Measurements from ENCODE around the gene BEST2.

Gene BEST2

DNA sequence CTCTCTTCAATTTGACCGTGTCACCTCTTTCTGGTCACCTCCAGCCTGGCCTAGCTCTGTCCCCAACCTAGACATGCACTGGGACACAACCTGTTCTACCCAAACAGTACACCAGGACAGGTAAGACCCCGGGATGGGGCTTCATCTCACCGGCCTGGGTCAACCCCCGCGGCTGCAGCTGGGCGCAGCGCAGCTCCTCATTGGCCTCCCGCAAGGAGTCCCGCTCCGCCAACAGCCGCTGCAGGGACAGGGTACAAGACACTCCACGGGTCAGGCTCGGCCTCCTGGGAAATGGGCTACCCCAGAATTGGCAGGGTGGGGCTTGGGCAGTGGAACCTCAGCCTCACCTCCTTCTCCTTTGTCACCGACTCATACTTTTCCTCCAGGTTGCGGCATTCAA, 16.1 kb downstream of the BEST2 start:
- no peak for DNase-seq (ENCODE audit: low read depth in 2 of 2)

DNA sequence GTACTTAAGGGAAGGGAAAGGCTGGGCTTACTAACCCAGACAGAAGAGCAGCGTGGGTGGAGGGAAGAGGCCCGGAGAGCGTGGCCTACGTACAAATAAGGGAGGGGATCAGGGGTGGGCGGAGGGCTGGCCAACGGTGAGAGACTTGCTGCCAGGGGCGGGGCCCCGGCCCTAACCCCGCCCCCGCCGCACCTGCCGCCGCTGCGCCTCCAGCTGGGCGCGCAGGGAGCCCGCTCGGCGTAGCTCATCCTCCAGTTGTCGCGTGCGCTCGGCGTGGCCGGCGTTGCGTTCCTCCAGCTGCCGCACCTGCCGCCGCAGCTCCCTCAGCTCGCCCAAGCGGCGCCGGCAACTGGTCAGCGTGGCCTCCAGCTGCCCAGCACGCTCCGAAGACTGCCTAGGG, 18.1 kb downstream of the BEST2 start:
- no peak for DNase-seq (ENCODE audit: low read depth in 2 of 2)

DNA sequence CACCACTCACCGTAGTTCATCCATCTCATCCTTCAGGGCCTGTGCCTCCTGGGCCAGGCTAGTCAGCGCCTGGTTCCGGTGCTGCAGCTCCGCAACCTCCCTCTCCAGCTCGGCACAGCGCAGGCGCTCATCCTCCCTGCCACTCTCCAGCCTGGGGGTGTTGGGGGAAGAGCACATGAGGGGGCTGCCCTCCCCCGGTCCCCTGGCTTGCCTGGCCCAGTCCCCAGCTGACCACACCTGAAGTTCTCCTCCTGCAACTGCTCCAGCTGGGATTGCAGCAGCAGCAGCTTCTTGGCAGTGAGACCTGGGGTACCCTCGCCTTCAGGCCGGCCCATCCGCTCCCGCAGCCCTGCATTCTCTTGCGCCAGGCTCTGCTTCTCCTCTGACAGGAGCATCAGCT, 19.3 kb downstream of the BEST2 start:
- no peak for DNase-seq (ENCODE audit: low read depth in 2 of 2)

DNA sequence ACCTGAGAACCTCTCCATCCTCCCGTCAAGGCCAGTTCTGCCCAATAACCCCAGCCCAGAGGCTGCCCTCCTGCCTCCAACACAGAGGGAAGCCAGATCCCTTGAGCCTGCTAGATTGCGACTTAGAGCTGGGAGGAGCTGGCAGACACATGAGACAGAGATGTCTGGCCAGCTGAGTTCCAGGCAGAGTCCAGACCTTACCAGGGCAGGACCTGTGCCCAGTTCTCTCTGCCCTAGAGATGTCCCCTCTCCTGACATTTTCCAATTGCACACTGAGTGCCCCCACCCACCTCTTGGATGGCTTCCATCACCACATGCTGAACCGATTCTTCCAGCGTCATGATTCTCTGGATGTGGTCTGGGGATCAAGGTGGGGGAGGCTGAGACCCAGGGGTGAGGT, 20.7 kb downstream of the BEST2 start:
- DNase-seq (ENCODE audit: low read depth in 2 of 2): no peak

DNA sequence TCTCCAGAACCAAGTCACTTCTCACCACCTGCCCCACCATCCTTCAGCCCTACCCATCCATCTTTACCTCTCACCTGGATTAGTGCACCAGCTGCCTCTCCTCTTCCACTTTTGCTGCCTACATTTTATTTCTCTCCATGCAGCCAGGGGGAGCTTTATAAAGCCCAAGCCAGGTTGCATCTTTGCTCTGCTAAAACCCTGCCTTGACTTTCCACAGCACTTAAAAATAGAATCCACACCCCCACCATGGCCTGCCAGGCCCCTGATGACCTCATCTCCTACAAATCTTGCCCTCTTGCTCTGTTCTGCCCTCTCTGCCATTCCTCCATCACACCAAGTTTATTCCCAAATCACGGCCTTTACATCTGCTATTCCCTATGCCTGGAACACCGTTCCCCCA, 22.0 kb downstream of the BEST2 start:
- no peak for DNase-seq (ENCODE audit: low read depth in 2 of 2)

DNA sequence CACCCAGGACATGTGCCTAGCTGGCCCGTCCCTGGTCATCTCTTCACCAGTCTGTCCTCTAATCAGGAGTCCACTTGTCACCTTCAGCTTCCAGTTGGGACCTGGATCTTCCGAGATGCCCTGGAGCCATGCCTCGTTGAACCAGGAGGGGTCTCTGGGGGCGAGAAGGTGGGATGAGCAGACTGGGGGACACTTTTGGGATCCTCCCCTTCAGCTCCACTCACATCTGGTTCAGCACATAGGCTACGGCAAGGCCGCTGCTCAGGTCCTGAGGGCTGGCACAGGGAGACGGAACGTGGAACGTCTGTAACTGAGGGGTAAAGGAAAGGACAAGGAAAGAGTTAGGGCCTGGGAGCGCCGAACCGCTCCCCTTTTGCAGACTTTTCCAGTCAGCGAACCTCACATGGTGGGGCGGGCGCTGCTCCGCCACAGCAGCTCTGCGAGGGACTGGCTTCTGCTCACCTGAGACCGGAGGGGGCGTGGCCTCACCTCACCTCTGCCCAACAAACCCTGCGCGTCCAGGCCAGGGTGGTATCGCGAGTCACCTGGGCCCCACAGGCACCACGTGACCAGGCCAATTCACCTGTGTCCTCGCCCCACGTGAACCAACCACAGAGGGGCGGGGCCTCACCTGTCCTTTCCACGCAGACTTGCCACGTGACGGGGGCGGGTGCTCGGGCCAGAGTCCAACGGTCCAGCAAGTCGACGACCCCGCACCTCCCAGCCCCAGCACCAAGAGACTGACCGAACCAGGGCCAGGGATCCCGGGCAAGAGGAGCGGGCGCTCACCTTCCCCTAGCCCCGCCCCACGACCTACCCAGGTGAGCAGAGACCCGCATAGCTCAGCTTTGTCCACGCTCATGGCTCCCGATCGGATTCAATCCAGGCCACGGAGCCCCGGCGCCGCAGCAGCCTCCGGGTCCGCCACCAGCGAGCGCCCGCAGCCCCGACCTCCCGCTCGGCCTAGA, 23.3 kb downstream of the BEST2 start, which contains the start of gene HOOK2:
Gene HOOK2 (minus strand): TSS at position 965 of the 968 bp plus-strand sequence. CDS start 103 bp downstream, at position 862.
- DNase-seq (ENCODE audit: low read depth in 2 of 2): no peak

DNA sequence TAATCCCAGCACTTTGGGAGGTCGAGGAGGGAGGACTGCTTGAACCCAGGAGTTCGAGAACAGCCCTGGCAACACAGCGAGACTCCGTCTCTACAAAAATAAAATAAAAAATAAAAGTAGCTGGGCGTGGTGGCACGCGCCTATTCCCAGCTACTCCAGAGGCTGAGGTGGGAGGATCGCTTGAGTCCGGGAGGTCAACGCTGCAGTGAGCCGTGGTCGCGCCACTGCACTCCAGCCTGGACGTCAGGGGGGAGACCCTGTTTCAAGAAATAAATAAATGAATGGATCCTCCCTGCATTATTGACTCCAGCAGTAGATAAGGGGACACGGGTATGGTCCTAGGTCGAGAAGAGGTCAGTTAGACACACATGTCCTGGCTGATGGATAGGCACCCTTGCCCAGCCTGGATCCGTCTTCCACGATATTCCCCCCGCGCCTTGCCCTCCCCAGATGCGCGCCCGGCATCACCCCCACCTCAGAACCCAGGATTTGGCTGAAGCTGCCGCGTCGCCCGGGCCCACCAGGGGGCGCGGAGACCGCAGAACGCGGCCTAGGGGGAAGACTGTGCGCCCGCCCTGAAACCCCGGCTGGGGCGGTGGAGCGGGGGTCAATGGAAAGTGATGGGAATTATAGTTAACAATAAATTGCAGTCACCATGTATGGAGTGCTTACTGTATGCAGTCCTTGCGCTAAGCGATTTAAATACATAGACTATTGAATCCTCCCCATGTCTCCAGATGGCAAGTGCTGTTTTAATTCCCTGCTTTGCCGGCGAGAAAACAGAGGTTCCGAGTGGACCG, 25.8 kb downstream of the BEST2 start:
- no peak for DNase-seq (ENCODE audit: low read depth in 2 of 2)

DNA sequence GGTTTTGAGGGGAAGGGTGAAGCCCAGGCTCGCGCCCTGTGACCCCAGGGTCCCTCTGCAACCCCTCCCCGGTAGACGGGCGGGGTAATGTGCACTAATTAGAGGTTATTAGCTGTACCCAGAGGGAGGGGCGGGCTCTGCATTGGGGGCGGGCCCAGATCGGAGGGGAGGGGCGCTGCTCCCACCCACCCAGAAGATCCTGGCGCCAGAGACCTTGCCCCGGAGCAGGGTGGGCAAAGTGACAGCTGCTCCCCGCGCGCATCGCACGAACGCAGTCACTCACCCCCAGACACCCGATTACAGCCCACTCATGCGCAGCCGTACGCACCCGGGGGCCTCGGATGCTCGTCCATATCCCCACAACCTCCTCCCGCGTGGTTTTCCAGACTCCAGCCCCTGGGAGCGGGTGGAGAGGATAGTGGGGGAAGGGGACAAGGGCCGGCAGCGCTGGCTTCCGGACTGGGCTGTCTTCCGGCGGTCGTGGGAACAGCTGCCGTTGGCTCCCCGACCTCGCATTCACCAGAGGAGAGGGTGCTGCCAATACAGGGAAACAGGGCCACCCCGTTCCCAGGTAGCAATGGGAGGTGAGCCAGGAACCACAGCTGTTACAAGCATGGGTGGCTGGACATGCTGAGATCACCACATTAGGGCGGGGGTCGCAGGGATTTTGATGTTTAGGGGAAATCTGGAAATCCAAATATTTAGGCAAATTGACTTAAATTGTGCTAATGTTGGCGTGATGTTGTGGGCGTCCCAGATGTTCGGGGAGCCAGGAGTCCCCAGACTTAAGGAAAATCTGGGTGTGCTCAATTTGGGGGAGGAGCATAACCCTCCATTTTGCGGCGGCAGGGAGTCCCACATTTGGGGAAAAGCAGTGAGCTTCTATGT, 26.7 kb downstream of the BEST2 start:
- DNase-seq (ENCODE audit: low read depth in 2 of 2): no peak

DNA sequence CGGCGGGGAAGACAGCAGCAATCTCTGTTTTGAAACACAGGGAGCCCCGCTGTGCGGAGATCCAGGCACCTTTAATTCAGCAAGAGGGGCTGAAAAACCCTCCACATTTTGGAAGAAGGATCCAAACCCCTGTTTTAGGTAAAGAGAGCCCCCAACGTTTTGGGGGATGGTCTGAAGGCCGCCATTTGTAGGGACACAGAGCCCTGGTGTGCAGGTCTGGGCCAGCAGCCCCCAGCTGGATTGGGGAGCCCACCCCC, 27.2 kb downstream of the BEST2 start:
- DNase-seq (ENCODE audit: low read depth in 2 of 2): no peak

DNA sequence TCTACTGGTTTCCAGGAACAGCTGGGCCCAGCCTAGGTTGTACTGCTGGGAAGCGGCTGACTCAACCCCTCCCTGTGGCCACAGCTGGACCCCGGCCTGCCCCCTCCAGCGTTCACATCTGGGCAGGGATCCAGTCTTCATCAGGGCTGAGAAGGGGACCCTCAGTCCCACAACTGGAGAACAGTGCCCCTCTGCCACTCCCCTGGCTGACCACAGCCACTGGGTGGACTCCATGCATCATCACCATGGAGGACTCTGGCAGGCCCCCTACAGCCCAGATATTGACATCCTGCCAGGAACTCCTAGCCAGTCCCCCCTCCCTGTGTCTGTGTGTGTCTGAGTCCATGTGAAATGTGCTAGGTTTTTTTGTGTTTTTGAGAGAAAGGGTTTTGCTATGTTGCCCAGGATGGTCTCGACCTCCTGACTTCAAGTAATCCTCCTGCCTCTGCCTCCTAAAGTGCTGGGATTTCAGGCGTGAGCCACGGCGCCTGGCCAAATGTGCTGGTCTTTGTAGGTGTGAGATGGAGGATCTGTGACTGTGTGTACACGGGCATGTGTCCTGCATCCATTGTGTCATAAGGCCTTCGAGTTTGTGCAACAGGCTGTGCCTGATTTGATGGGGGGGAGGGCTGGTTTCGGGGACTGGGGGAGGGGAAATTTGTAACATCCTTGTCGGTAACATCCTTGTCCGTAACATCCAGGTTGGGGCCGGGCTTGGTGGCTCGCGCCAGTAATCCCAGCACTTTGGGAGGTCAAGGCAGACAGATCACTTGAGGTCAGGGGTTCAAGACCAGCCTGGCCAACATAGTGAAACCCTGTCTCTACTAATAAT, 27.8 kb downstream of the BEST2 start:
- DNase-seq (ENCODE audit: low read depth in 2 of 2): peak; percentile 73 to 74

DNA sequence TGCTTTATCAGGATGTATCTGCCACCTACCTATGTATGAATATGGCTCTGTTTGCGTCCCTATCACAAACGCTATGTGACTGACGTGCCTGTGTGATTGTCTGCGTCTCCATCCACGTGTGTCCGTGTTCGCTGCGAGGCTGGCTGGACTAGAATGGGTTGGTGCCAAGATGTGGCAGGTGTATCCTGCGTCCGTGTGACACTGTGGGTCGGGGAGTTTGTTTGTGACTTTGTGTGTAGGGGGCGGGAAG, 30.5 kb downstream of the BEST2 start:
- no peak for DNase-seq (ENCODE audit: low read depth in 2 of 2)

DNA sequence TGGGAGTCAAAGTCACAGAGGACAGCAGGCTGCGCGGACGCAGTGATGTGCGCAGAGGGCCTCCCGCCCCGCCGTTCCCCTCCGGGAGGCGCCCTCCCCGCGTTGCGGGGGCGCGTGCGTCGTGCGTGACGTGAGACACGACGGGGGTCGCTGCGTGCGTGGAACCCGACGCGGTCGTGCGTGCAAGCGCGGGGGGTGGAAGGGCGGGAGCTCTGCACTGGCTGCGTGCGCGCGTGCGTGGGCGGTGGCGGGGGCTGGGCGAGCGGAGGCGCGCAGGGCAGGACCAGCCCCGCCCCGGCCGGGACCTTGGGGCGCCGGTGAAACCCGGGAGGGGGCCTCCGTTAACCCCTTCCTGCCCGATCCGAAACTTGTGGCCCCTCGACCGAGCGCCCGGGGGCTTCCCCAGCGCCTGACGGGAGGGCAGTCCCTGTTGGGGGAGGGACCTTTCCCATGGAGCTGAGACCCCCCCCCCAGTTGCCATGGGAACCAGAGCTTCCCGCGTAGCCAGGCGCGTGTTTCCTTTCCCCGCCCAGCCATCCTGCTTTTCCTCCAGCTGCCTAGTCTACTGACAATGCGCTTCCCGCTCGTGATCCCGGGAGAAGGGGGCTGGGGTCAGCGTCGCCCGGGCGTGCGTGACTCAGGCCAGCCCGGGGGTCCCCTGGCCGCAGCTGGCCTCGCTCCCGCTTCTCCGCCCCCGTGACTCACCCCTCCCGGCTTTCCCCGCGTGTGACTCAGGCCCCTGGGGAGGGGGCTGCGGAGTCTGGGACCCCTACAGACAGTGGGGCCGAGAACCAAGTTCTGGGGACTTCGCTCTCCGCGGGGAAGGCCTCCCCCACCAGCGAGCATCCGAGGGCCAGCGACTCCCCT, 31.1 kb downstream of the BEST2 start:
- DNase-seq (ENCODE audit: low read depth in 2 of 2): peak in 1 of 2 experiments; percentile 57

DNA sequence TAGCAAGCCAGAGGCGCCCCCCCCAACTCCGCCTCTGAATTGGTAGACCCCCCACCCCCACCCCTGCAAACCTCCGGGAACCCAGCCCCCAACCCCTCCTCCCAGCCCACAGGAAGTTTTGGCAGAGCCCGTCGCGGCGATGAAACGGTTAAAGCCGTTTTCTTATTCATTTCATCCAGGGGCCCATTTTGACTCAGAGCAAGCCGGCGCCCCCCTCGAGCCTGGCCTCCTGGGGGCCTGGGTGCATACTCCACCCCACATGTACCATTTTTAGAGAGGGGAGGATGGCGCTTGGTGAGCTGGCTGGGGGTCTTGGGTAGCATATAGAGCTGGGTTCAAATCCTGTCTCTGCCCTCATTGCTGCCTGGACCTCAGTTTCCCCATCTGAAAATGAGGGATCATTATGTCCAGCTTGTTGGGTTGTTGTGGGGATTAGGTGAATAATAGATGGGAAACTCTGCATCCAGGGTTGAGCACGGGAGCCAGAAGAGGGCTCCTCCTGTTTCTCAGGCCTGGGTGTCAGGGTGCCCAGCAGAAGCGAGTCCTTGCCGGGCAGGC, 31.8 kb downstream of the BEST2 start:
- no peak for DNase-seq (ENCODE audit: low read depth in 2 of 2)

DNA sequence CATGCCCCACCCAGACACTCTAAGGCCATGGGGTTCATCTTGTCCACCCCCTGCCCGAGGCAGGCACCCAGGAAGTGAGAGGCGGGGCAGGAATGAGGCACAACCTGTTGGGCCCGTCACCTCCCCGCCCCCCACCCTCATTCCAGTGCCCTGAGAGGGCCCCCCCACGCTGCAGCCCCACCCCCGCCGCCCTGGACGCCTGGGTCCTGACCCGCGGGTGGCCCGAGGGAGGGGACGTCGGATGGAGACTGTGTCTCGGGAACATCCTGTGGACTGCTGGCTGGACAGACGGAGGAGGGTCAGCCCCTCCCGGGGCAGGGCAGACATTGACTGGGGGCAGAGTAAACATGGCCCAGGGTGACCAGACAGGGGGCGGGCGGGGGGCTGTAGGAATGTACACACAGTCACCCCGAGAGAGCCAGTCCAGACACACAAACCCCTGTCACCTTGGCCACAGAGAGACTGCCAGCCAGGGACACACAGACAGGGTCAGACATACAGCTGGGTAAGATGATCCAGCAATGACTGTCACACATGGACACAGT, 32.3 kb downstream of the BEST2 start:
- DNase-seq (ENCODE audit: low read depth in 2 of 2): no peak

DNA sequence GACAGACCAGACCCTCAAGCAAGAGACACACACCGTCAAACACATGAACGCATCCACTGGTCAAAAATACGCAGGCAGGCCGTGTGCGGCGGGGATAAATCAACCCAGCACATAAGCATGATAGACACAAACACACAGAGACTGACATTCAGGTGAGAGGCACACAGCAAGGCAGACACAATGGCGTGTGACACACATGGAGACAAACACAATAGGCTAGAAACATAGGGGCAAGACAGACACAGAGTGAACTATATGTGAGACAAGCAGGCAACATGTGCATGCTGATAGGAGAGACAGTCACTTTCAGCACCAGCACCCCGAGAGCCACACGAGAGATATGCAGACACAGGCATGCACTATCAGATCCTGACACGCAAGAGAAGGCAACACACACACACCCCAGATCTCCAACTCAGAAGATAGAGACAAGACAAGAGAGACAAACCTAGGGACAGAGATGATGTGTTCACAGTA, 32.8 kb downstream of the BEST2 start:
- DNase-seq (ENCODE audit: low read depth in 2 of 2): no peak

DNA sequence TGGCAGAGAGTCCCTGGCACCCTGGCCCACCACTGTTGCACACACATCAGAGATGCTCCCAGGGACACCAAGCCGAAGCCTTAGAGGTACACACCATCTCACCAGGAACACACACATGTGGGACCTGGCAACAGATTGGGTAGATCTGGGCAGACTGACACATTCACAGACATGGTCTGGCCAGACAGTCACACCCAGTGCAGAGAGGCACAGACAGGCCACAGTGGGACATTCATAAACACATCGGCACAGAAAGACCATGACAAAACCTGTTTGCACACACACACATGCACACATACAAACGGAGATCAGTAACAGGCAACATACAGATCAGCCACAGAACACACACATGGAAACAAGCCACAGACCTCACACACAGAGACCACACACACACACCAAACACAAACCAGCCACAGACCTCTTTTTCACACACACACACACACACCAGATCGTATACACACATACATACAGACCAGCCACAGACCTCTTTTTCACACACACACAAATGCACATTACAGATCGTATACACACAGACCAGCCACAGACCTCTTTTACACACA, 33.4 kb downstream of the BEST2 start:
- DNase-seq (ENCODE audit: low read depth in 2 of 2): no peak

DNA sequence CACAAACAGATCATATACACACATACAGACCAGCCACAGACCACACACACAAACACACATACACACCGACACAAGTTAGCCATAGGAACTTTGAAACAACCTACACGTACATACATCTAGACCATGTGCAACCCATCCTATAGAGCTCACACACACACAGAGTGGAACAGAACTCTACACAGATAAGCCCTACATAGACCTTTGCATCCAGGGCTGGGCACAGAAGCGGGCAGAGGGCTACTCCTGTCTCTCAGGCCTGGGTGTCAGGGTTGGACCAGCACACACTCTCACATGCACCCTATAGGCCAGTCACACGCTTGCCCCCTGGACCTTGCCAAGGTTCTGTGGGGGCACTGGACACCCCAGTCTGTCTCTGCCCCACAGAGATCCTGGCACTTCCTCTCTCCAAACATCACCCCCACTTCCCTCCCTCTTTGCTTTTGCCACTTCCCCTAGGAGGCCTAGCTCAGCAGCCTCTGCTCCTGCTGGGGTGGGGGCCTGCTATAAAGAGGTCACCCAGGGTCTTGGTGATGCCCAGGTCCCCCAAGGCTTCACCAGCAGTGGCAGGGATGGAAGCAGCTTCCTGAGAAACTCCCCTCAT, 33.9 kb downstream of the BEST2 start:
- DNase-seq (ENCODE audit: low read depth in 2 of 2): no peak

DNA sequence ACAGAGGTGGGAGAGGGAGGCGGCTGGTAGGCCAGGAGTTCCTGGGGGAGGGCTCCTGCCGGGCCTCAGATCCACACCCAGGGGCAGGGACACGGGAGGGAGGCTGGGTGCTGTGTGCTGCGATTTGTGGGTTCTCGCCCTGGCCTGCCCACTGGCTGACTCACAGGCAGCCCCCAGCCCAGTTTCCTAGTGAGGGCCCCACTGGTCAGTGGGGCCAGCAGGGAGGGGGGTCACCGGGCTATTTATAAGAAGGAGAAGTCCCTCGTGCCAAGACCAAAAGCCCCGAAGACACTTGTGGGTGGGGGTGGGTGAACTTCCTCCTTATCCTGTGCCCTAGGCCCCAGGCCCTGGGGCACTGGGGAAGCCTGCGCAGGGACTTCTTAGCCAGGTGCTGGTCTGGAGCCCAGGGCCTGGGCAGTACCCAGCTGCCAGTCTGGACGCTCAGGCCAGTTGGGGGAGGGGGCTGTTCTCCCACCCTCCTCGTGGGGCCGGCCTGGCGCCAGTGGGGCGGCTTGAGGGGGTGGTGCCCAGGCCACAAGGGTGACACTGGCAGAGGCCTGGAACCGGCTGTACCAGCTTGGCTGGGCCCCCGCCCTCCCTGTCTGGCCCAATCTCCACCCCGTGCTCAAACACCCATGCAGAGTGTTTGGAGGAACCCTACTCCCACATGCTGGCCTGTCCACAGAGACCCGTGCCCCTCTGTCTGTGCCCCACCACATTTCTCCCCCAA, 34.7 kb downstream of the BEST2 start:
- DNase-seq (ENCODE audit: low read depth in 2 of 2): no peak

Measured in fibroblast of skin of left biceps (primary cell).